ENCODE results near the gene PHKB. TPM values are rescaled to one million over a fixed set of nuclear protein-coding genes. Genes with fewer than 3 reads are reported as not detected.
A peak's percentile ranks its signal among the peaks of the same experiment; 100 is the strongest.
"Not testable (repeated sequence)": the region's sequence is repeated elsewhere in the genome, so short reads cannot be mapped to it uniquely, and the experiment has no call there.

The PHKB gene
- total RNA-seq, 2 donors from 2014 or later: 90.4 to 91.5 TPM

DNA sequence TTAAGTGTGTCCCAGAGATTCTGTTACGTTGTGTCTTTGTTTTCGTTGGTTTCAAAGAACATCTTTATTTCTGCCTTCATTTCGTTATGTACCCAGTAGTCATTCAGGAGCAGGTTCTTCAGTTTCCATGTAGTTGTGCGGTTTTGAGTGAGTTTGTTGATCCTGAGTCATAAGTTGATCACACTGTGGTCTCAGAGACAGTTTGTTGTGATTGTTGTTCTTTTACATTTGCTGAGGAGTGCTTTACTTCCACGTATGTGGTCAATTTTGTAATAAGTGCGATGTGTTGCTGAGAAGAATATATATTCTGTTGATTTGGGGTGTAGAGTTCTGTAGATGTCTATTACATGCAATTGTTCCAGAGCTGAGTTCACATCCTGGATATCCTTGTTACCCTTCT, 83.1 kb downstream of the PHKB start:
- ATAC-seq; intact Hi-C loops (cut with DNase I, micrococcal nuclease); DNase-seq: not testable (repeated sequence)

DNA sequence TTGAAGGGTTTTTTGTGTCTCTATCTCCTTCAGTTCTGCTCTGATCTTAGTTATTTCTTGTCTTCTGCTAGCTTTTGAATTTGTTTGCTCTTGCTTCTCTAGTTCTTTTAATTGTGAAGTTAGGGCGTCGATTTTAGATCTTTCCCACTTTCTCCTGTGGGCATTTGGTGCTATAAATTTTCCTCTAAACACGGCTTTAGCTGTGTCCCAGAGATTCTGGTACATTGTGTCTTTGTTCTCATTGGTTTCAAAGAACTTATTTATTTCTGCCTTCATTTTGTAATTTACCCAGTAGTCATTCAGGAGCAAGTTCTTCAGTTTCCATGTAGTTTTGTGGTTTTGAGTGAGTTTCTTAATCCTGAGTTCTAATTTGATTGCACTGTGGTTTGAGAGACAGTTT, 90.1 kb downstream of the PHKB start:
- ATAC-seq; DNase-seq; intact Hi-C loops (cut with DNase I, micrococcal nuclease): not testable (repeated sequence)

- intact Hi-C loops (cut with DNase I, micrococcal nuclease); DNase-seq; ATAC-seq: not testable (repeated sequence)
Measured at GRCh38 chr16:47551767-47552166, 90.6 kb downstream of the PHKB start.

DNA sequence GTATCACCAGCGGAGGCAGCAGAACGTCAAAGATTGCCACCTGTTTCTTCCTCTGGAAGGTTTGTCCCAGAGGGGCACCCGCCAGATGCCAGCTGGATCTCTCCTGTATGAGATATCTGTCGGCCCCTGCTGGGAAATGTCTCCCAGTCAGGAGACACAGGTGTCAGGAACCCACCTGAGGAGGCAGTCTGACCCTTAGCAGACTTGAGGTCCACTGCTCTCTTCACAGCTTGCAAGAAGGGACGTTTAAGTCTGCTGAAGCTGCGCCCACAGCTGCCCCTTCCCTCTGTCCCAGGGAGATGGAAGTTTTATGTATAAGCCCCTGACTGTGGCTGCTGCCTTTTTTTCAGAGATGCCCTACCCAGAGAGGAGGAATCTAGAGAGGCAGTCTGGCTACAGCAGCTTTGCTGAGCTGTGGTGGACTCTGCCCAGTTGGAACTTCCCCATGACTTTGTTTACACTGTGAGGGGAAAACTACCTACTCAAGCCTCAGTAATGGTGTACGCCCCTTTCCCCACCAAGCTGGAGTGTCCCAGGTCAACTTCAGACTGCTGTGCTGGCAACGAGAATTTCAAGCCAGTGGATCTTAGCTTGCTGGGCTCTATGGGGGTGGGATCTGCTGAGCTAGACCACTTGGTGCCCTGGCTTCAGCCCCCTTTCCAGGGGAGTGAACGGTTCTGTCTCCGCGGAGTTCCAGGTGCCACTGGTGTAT, 92.9 kb downstream of the PHKB start:
- no peak for ATAC-seq
- intact Hi-C loops (cut with DNase I, micrococcal nuclease): no loop called here
- DNase-seq: no peak

DNA sequence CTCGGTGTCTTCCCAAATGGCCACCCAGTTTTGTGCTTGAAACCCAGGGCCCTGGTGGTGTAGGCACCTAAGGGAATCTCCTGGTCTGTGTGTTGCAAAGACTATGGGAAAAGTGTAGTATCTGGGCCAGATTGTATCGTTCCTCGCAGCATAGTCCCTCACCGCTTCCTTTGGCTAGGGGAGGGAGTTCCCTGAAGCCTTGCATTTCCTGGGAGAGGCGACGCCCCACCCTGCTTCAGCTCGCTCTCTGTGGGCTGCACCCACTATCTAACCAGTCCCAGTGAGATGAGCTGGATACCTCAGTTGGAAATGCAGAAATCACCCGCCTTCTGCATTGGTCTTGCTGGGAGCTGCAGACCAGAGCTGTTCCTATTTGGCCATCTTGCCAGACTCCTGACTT, 93.5 kb downstream of the PHKB start:
- DNase-seq; intact Hi-C loops (cut with DNase I, micrococcal nuclease); ATAC-seq: not testable (repeated sequence)

GRCh38 chr16:47561286-47561685, 100.2 kb downstream of the PHKB start:
- DNase-seq (no peak), ATAC-seq (no peak)
- intact Hi-C loops (cut with DNase I, micrococcal nuclease): no loop called here

- intact Hi-C loops (cut with DNase I, micrococcal nuclease): no loop called here
- ATAC-seq (no peak), DNase-seq (no peak)
Measured at GRCh38 chr16:47562366-47562765, 101.2 kb downstream of the PHKB start.

DNA sequence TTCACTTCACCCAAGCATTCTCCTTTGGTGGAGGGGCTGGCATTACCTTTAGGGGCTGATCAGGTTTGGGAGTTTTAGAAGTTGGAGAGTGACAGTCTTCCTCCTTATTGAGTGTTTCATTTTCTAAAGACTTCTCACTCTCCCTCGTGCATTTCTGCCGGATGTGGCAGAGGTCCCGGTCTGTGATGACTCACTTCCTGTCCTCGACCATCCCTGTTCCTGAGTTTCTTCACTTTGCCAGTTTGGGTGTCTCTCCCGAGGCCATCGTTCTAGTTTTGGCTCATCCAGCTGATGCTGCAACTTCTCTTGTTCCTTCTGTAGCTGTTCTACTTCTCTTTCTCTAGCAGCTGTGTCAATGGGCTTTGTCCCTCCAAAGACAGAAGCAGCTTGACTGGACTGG, 104.3 kb downstream of the PHKB start:
- no peak for ATAC-seq
- DNase-seq: peak; percentile 11 to 43
- intact Hi-C loops (cut with DNase I, micrococcal nuclease): no loop called here

- no peak for DNase-seq
- no peak for ATAC-seq
Measured at GRCh38 chr16:47567321-47567720, 106.2 kb downstream of the PHKB start.

GRCh38 chr16:47568351-47568750, 107.2 kb downstream of the PHKB start:
- ATAC-seq (no peak), DNase-seq (no peak)
- intact Hi-C loops (cut with DNase I, micrococcal nuclease): no loop called here

More at GRCh38 chr16:47567321-47567720, 106.2 kb downstream of the PHKB start:
- intact Hi-C loops (cut with DNase I, micrococcal nuclease): no loop called here

DNA sequence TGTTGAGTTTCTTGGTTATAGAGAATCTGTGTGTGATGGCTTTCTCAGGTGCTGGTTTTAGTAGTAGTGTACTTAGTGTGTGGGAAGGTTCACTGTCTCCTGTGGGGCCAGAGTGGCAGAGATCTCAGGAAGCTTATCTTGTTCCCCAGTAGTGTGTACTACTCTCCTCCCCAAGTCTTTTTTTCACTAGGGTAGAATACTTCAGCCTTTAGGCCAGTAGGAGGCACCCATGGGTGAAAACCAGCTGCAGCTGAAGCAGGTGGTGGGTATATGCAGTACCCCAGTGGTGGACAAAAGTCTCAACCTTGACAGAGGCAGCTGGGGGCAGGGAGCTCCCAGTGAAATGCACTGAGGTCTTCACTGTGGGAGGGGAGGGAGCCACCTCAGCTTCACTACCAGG, 109.9 kb downstream of the PHKB start:
- DNase-seq: no peak
- intact Hi-C loops (cut with DNase I, micrococcal nuclease): no loop called here
- ATAC-seq: no peak

- DNase-seq (no peak), ATAC-seq (no peak)
- intact Hi-C loops (cut with DNase I, micrococcal nuclease): no loop called here
Measured at GRCh38 chr16:47571711-47572110, 110.6 kb downstream of the PHKB start.

DNA sequence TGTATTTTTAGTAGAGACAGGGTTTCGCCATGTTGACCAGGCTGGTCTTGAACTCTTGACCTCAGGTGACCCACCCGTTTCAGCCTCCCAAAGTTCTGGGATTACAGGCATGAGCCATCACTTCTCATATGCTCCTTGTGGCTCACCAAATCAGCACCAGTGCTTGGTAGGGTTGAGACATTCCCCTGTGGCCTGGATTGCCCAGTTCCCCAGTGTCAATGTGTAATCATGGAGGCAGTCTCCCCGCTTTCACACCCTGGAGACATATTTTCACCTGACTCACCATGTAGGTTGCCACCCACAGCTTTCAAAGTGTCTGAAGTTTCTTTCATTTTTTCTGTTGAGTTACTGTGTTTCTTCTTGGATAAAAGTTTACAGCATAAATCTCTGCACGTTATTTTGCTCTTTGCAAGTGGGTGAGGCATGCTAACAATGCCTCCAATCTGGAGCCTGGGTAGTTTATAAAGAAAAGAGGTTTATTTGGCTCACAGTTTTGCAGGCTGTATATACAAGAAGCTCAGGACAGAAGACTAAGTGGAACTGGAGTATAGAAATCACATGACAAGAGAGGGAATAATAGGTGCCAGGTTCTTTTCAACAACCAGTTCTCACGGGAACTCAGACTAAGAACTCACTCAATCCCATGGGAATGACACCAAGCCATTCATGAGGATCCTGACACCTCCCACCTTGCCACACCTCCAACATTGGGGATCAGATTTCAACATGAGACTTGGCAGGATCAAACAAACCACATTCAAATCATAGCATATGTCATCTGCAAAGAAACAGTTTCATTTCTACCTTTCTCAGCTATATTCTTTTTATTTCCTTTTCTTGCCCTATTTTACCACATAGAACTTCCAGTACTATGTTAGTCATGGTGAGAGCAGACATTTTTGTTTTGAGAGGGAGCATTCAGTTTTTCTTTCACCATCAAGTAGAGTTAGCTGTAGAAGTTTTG, 113.2 kb downstream of the PHKB start:
- no peak for ATAC-seq
- intact Hi-C loops (cut with DNase I, micrococcal nuclease): no loop called here

GRCh38 chr16:47577029-47577428, 115.9 kb downstream of the PHKB start:
- DNase-seq (no peak), ATAC-seq (no peak)
- intact Hi-C loops (cut with DNase I, micrococcal nuclease): no loop called here

More for the DNA sequence above, 113.2 kb downstream of the PHKB start:
- DNase-seq: no peak

DNA sequence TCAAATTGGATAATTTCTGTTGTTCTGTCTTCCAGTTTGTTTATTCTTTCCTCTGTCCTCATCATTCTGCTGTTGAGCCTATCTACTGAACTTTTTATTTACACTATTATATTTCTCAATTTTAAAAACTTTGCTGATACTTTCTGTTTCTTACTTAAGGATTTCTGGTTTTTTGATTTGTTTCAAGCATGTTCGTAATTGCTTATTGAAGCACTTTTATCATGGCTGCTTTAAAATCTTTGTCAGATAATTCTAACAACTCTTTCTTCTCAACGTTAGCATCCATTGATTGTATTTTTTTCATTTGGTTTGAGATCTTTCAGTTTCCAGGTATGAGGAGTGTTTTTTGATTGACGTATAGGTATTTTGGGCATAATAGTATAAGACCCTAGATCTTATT, 116.9 kb downstream of the PHKB start:
- DNase-seq (no peak), ATAC-seq (no peak)
- intact Hi-C loops (cut with DNase I, micrococcal nuclease): no loop called here

GRCh38 chr16:47578573-47578972, 117.4 kb downstream of the PHKB start:
- DNase-seq: no peak
- intact Hi-C loops (cut with DNase I, micrococcal nuclease): no loop called here
- no peak for ATAC-seq

DNA sequence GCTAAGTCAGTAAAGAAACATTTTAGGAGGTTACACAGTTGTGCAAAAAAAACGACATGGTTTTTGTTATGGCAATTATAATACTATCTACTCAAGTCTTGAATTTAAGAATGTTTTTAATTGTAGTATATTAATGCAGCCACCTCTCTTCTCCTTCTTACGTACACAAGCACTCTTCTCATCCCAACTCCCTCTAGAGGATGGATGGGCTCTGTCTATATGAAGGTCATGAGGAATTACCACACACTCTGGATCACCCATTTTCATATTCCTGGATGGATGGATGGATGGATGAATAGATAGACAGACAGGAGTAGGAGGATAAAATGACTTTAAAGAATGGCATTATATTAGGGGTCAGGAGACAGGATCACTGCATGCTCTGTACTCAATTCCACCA, 120.0 kb downstream of the PHKB start:
- DNase-seq (no peak), ATAC-seq (no peak)
- intact Hi-C loops (cut with DNase I, micrococcal nuclease): no loop called here

- no peak for DNase-seq
- ATAC-seq: no peak
- intact Hi-C loops (cut with DNase I, micrococcal nuclease): no loop called here
Measured at GRCh38 chr16:47584464-47585225, 123.5 kb downstream of the PHKB start.

DNA sequence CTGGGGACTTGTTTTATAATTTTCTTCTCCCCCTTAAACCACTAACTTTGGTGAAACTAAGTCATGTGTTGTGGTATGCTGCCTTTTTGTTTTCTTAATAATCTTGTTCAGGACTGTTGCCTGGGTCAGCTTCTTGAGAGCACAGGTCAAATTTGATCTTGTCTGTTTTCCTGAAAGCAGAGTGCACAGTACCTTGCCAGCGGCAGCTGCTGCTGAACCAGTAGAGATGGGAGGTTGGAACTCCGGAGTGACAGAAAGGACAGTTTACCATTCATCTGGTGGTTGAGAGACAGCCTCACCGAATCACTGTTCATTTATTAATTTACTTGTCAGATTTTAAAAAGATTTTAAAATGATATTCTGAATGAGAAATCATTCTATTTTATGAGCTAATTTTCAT, 125.0 kb downstream of the PHKB start:
- intact Hi-C loops (cut with DNase I, micrococcal nuclease): no loop called here
- DNase-seq (no peak), ATAC-seq (no peak)

Measured in left colon (tissue), 2 donors.